HCT116 (cell line): ENCODE results near the gene CDCA4.

Experiments used
- EZH2 ChIP-seq: fragments of 200-600 bp; sonication (generic); IDR thresholded peaks from 2 replicates; pipeline ENCODE4 v1.6.1; 2017; ENCODE audit warnings: antibody characterized with exemption, mixed run types
- EZH2phosphoT487 ChIP-seq: fragments of 200-600 bp; IDR thresholded peaks from 2 replicates; pipeline ENCODE4 v1.6.1; 2018; ENCODE audit warnings: antibody characterized with exemption, borderline replicate concordance
- JUND ChIP-seq: IDR thresholded peaks from 2 replicates; pipeline ENCODE4 v1.6.1; 2012
- POLR2AphosphoS5 ChIP-seq: IDR thresholded peaks from 2 replicates; pipeline ENCODE4 v1.6.1; 2011; ENCODE audit warnings: mild to moderate bottlenecking, low read depth, low read length, moderate library complexity
- RAD21 ChIP-seq: IDR thresholded peaks from 2 replicates; pipeline ENCODE4 v1.6.1; 2012; ENCODE audit warnings: low read depth, mild to moderate bottlenecking
- TCF7L2 ChIP-seq: IDR thresholded peaks from 2 replicates; pipeline ENCODE4 v1.7.0; 2011; ENCODE audit warnings: borderline replicate concordance, inconsistent platforms; ENCODE audit not compliant: insufficient read depth, insufficient read length; ENCODE audit errors: extremely low read depth
- TF ChIP-seq, protein P1 (sequence below), 3 experiments: fragments of 200-600 bp in 1 of 3; sonication (generic) in 1 of 3; IDR thresholded peaks in 2 of 3; conservative IDR thresholded peaks in 1 of 3; 2 replicates each; pipeline ENCODE4 v1.5.1; 2012 to 2017; ENCODE audit warnings: low read depth in 2 of 3, low read length in 2 of 3, antibody characterized with exemption in 1 of 3, borderline replicate concordance in 1 of 3, control low read depth in 1 of 3, mild to moderate bottlenecking in 1 of 3, mixed read lengths in 1 of 3, mixed run types in 1 of 3, moderate library complexity in 1 of 3; ENCODE audit not compliant: insufficient read depth in 1 of 3

GRCh38 chr14:105023791-105024480 is 3.1 kb upstream of the CDCA4 start:
- TF ChIP-seq TCF7L2: no peak
- no peak; the same call in 1 of the 2 replicates for TF ChIP-seq POLR2AphosphoS5
- no peak for TF ChIP-seq EZH2phosphoT487
- TF ChIP-seq, protein P1, sequence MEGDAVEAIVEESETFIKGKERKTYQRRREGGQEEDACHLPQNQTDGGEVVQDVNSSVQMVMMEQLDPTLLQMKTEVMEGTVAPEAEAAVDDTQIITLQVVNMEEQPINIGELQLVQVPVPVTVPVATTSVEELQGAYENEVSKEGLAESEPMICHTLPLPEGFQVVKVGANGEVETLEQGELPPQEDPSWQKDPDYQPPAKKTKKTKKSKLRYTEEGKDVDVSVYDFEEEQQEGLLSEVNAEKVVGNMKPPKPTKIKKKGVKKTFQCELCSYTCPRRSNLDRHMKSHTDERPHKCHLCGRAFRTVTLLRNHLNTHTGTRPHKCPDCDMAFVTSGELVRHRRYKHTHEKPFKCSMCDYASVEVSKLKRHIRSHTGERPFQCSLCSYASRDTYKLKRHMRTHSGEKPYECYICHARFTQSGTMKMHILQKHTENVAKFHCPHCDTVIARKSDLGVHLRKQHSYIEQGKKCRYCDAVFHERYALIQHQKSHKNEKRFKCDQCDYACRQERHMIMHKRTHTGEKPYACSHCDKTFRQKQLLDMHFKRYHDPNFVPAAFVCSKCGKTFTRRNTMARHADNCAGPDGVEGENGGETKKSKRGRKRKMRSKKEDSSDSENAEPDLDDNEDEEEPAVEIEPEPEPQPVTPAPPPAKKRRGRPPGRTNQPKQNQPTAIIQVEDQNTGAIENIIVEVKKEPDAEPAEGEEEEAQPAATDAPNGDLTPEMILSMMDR (IDR thresholded peaks at IDR 0.05 in 2 of 3, conservative IDR thresholded peaks at IDR 0.05 in 1 of 3; ENCODE audit: borderline replicate concordance in 1 of 3, insufficient read depth in 1 of 3, low read depth in 2 of 3, low read length in 2 of 3): no peak
- no peak for TF ChIP-seq RAD21
- TF ChIP-seq JUND: no peak
- no peak for TF ChIP-seq EZH2
